Peyer's patch (tissue), 4 donors: ENCODE results near the gene ARL6IP1. TPM values are rescaled to one million over a fixed set of nuclear protein-coding genes. Genes with fewer than 3 reads are reported as not detected.
"Not testable (repeated sequence)": the region's sequence is repeated elsewhere in the genome, so short reads cannot be mapped to it uniquely, and the experiment has no call there.

ENCODE experiments used
- DNase-seq, 3 donors: peaks; one replicate each; pipeline ENCODE4 v3.0.0-alpha.2; 2017 to 2019
- H3K27ac ChIP-seq, 4 donors: fragments of 200-600 bp; sonication (generic); one replicate each; pipeline ENCODE4 v1.5.1; 2016 to 2019
- H3K27me3 ChIP-seq, 2 donors: fragments of 200-600 bp; sonication (generic); one replicate each; pipeline ENCODE4 v1.5.1; 2019
- H3K36me3 ChIP-seq, 3 donors: fragments of 200-600 bp; sonication (generic); one replicate each; pipeline ENCODE4 v1.5.1; 2016 to 2019
- H3K4me1 ChIP-seq, 4 donors: fragments of 200-600 bp; sonication (generic); one replicate each; pipeline ENCODE4 v1.5.1; 2016 to 2019
- H3K4me3 ChIP-seq, 4 donors: fragments of 200-600 bp; sonication (generic); 1 replicate in 3 of 4; 2 replicates in 1 of 4; pipeline ENCODE4 v1.5.1; 2016 to 2019; ENCODE audit warnings: mild to moderate bottlenecking in 1 of 4
- H3K9me3 ChIP-seq, 4 donors: fragments of 200-600 bp; sonication (generic); one replicate each; pipeline ENCODE4 v1.5.1; 2016 to 2019; ENCODE audit warnings: mild to moderate bottlenecking in 1 of 4
- CTCF ChIP-seq, 6 experiments: fragments of 450-650 bp in 4 of 6; fragments of 200-600 bp in 2 of 6; sonication (generic) in 1 of 6; IDR thresholded peaks; one replicate each; pipeline ENCODE4 v1.5.1; 2017 to 2019; ENCODE audit warnings: antibody characterized with exemption in 6 of 6, mild to moderate bottlenecking in 3 of 6, moderate library complexity in 1 of 6
- POLR2A ChIP-seq, 2 donors: fragments of 450-650 bp; IDR thresholded peaks; one replicate each; pipeline ENCODE4 v1.5.1; 2017; ENCODE audit warnings: antibody characterized with exemption in 2 of 2, mild to moderate bottlenecking in 2 of 2, moderate library complexity in 2 of 2
- total RNA-seq, 4 donors: library from RNA; depleted of rRNA; stranded (reverse); fragments of >200 nt; gene quantifications; one replicate each; pipeline ENCODE4 v1.1.0, GENCODE V29; 2016

Gene ARL6IP1
- total RNA-seq, 4 donors from 2014 or later = 56.1 to 179 (median 122) TPM

- no peak for TF ChIP-seq POLR2A (IDR thresholded peaks at IDR 0.05)
- TF ChIP-seq CTCF (IDR thresholded peaks at IDR 0.05) = no peak
- Histone ChIP-seq H3K36me3 (peaks cover 0 to 60% (median 4%) of the 10 kb centered on the region in 3 donors), H3K4me1 (peaks cover 0 to 39% (median 13%) of the 10 kb centered on the region in 4 donors), H3K4me3 (peak overlapping the region; percentile 72 to 90 (median 83)), H3K27me3 (no peaks in the 10 kb centered on the region), H3K9me3 (no peaks in the 10 kb centered on the region), H3K27ac (peak overlapping the region; percentile 75 to 89 (median 82))
- DNase-seq = no peak
These were observed 11.9 kb downstream of the ARL6IP1 start for GRCh38 chr16:18789515-18789849.

DNA sequence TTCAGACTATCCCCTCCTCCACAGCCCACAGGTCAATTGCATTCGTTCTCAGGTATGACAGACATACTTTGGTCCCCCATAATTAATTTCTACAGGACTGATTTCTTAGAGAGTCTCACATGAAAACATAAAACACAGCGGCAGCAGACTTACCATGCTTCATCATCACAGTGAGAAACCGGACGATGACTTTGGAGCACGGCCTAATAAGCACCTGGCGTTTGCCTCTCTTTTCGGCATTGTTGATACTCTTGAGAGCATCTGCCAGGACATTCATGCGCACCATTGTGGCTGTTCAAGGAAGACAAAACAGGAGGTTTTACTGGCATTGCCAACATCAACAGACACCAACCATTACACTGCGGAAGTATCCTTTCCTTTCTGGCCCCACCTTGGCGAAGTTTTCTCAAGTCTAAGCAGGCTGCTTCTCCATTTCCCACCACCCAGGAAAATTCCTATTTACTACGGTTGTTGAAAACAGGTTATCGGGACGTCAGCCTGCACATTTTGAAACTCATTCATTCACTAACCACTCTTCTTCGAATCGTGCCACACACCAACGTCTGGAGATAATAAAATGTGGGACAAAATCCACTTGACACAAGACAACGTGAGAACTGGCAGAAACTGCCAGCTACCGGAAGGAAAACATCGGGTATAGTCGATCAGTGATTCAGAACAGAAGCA, 12.4 kb downstream of the ARL6IP1 start:
- peak overlapping the region; percentile 75 to 89 (median 82) for H3K27ac ChIP-seq
- H3K27me3 ChIP-seq = no peaks in the 10 kb centered on the region
- TF ChIP-seq CTCF (IDR thresholded peaks at IDR 0.05) = no peak
- no peak for TF ChIP-seq POLR2A (IDR thresholded peaks at IDR 0.05)
- peak overlapping the region; percentile 72 to 90 (median 83) for H3K4me3 ChIP-seq
- peaks cover 0 to 60% (median 4%) of the 10 kb centered on the region in 3 donors for H3K36me3 ChIP-seq
- H3K4me1 ChIP-seq = peaks cover 0 to 39% (median 13%) of the 10 kb centered on the region in 4 donors
- no peaks in the 10 kb centered on the region for H3K9me3 ChIP-seq
- no peak for DNase-seq

DNA sequence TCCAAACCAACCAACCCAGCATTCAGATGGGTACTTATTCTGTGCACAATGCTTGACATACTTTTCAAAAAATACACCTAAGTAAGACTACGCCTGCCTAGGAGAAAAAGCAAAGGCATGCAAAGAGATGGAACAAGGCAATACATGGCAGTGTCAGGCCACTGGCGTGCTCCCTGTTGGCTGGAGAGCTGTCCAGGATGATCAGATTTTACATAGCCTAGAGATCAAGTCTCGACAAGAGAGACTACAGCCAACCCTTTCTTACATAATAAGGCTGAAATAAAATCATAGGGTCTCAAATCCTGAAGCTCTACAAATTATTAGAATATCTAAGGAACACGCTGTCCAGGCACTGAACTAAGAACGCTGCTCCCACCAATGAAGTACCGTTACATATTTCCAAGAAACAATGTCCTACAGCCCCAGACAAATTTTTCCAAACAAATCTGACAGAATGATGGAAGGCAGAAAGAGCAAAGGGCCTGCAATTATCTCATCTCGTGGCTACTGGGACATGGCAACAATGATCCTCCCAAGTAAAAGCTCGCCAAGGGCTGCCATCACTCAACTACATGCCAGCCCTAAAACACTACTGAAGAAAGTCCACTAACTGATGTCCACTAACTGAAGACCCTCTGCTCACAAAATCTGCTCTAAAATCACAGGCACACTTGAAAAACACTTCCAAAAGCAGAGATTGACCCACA, 16.3 kb downstream of the ARL6IP1 start:
- Histone ChIP-seq H3K27ac (no peak overlapping the region), H3K4me1 (peaks cover 0 to 39% (median 13%) of the 10 kb centered on the region in 4 donors), H3K27me3 (no peaks in the 10 kb centered on the region), H3K4me3 (no peak overlapping the region), H3K9me3 (no peaks in the 10 kb centered on the region), H3K36me3 (peaks cover 0 to 65% (median 4%) of the 10 kb centered on the region in 3 donors)
- no peak for TF ChIP-seq POLR2A (IDR thresholded peaks at IDR 0.05)
- no peak for TF ChIP-seq CTCF (IDR thresholded peaks at IDR 0.05)
- DNase-seq = no peak

DNA sequence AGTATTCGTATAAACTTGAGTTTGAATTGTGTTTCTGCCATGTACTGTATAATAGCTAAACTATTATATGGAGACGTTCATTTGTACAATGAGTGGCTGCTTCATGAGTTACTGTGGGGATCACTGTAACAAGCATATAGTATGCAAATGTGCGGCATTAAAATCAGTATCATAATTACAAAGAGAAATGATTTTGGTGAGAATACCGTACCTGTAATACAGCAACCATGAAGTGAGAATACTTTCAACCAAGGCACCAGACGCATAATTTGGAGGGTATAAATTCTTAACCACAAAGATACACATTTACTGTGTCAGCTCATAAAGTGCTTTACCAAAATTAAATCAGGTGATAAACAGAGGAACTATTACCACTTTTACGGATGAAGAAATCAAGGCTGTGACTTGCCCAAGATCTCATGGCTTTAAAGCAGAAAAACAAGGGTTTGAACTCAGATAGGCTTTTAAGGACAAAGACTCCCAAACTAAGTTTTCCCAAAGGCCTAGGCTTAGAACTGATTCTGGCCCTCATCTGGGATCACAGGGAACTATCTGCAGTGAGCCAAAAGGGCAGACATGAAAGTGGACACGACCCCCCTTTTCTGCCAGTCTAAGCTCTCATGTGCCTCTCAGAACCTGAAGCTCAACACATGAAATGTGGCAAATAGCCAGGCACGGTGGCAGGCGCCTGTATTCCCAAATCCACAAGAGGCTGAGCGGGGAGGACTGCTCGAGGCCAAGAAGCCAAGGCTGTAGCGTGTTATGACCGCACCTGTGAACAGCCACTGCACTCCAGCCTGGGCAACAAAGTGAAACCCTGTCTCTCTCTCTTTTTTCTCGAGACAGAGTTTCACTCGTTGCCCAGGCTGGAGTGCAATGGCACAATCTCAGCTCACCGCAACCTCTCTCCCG, 17.7 kb downstream of the ARL6IP1 start:
- no peaks in the 10 kb centered on the region for H3K27me3 ChIP-seq
- H3K9me3 ChIP-seq = no peaks in the 10 kb centered on the region
- H3K4me3 ChIP-seq = no peak overlapping the region
- H3K27ac ChIP-seq = no peak overlapping the region
- H3K4me1 ChIP-seq = peaks cover 0 to 34% (median 7%) of the 10 kb centered on the region in 4 donors
- no peak for DNase-seq
- H3K36me3 ChIP-seq = peaks cover 0 to 64% (median 4%) of the 10 kb centered on the region in 3 donors
- no peak for TF ChIP-seq POLR2A (IDR thresholded peaks at IDR 0.05)
- TF ChIP-seq CTCF (IDR thresholded peaks at IDR 0.05) = no peak

GRCh38 chr16:18782697-18783429, 18.5 kb downstream of the ARL6IP1 start:
- no peak overlapping the region for H3K27ac ChIP-seq
- peaks cover 0 to 25% (median 4%) of the 10 kb centered on the region in 4 donors for H3K4me1 ChIP-seq
- DNase-seq = no peak
- TF ChIP-seq CTCF (IDR thresholded peaks at IDR 0.05) = no peak
- TF ChIP-seq POLR2A (IDR thresholded peaks at IDR 0.05) = no peak
- no peaks in the 10 kb centered on the region for H3K9me3 ChIP-seq
- H3K36me3 ChIP-seq = peaks cover 0 to 56% (median 2%) of the 10 kb centered on the region in 3 donors
- no peaks in the 10 kb centered on the region for H3K27me3 ChIP-seq
- H3K4me3 ChIP-seq = no peak overlapping the region

GRCh38 chr16:18781232-18781631, 20.1 kb downstream of the ARL6IP1 start:
- H3K4me3 ChIP-seq, H3K9me3 ChIP-seq, DNase-seq, H3K27ac ChIP-seq, H3K27me3 ChIP-seq: not testable (repeated sequence)
- Histone ChIP-seq H3K4me1 (peaks cover 0 to 11% (median 4%) of the 10 kb centered on the region in 4 donors), H3K36me3 (peaks cover 0 to 40% (median 0%) of the 10 kb centered on the region in 3 donors)

DNA sequence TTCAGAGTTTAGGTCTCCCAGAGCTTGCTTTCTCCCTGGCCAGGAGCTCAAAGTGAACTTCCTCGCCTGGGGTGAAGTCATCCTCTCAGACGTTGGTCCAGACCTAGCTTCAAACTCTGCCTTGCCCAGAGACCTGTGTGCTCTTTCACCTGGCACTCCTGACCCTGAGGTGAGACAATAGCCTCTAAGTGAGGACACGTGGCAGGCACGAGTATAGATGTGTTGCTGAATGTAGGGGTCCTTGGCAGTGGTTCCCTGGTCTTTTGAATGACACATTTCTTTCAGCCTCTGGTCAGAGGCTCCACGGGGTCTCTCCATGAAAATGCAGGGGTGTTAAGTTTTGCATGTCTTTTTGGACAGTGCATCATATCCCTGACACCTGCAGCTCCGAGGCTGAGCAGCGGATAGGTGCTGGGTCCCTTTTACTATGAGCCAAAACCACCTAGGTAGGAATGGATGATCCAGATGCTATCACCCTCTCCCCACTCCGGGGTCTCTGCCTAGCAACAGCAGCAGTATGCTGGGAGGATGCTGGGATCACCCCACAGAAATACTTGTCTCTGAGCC, 20.8 kb downstream of the ARL6IP1 start:
- not testable (repeated sequence) for H3K9me3 ChIP-seq, H3K27me3 ChIP-seq, H3K27ac ChIP-seq, DNase-seq, H3K4me3 ChIP-seq, H3K4me1 ChIP-seq
- H3K36me3 ChIP-seq = peaks cover 0 to 33% (median 0%) of the 10 kb centered on the region in 3 donors
